ENCODE measurements around the gene SREBF1. TPM values are rescaled to one million over a fixed set of nuclear protein-coding genes. Genes with fewer than 3 reads are reported as not detected.
A peak's percentile ranks its signal among the peaks of the same experiment; 100 is the strongest.

SREBF1 gene
- total RNA-seq, 1 donor from 2014 or later = 81.2 TPM

GRCh38 chr17:17813055-17813724 lies 23.6 kb downstream of the SREBF1 start:
- Mint-ChIP-seq H3K4me1 (ENCODE audit: unreplicated experiment) (peaks cover 24% of the 10 kb centered on the region), H3K9me3 (no peaks in the 10 kb centered on the region), H3K27ac (no peak overlapping the region), H3K27me3 (no peaks in the 10 kb centered on the region), H3K36me3 (peaks cover 3% of the 10 kb centered on the region), H3K4me3 (no peak overlapping the region)
- DNase-seq (ENCODE audit: extremely low spot score, unreplicated experiment) = no peak
- TF ChIP-seq CTCF (conservative IDR thresholded peaks at IDR 0.05) = no peak

GRCh38 chr17:17812211-17813054 lies 24.4 kb downstream of the SREBF1 start:
- peak overlapping the region; percentile 83 for H3K27ac Mint-ChIP-seq
- H3K27me3 Mint-ChIP-seq = no peaks in the 10 kb centered on the region
- peaks cover 20% of the 10 kb centered on the region for H3K4me1 Mint-ChIP-seq (ENCODE audit: unreplicated experiment)
- peaks cover 3% of the 10 kb centered on the region for H3K36me3 Mint-ChIP-seq
- DNase-seq (ENCODE audit: extremely low spot score, unreplicated experiment) = peak; percentile 89
- peak; percentile 100 for TF ChIP-seq CTCF (conservative IDR thresholded peaks at IDR 0.05)
- H3K9me3 Mint-ChIP-seq = no peaks in the 10 kb centered on the region
- peak overlapping the region; percentile 49 for H3K4me3 Mint-ChIP-seq

GRCh38 chr17:17811381-17812210 lies 25.2 kb downstream of the SREBF1 start:
- H3K27ac Mint-ChIP-seq = peak overlapping the region; percentile 83
- no peaks in the 10 kb centered on the region for H3K9me3 Mint-ChIP-seq
- TF ChIP-seq CTCF (conservative IDR thresholded peaks at IDR 0.05) = no peak
- H3K4me1 Mint-ChIP-seq (ENCODE audit: unreplicated experiment) = peaks cover 20% of the 10 kb centered on the region
- no peak for DNase-seq (ENCODE audit: extremely low spot score, unreplicated experiment)
- peak overlapping the region; percentile 49 for H3K4me3 Mint-ChIP-seq
- H3K36me3 Mint-ChIP-seq = peaks cover 3% of the 10 kb centered on the region
- no peaks in the 10 kb centered on the region for H3K27me3 Mint-ChIP-seq

- Mint-ChIP-seq H3K36me3 (peaks cover 7% of the 10 kb centered on the region), H3K9me3 (no peaks in the 10 kb centered on the region), H3K27me3 (no peaks in the 10 kb centered on the region), H3K4me3 (peak overlapping the region; percentile 36), H3K4me1 (ENCODE audit: unreplicated experiment) (peaks cover 25% of the 10 kb centered on the region), H3K27ac (peak overlapping the region; percentile 83)
- TF ChIP-seq CTCF (conservative IDR thresholded peaks at IDR 0.05) = no peak
- DNase-seq (ENCODE audit: extremely low spot score, unreplicated experiment) = no peak
Observed at GRCh38 chr17:17810895-17811248, 25.9 kb downstream of the SREBF1 start.

- Mint-ChIP-seq H3K27me3 (no peaks in the 10 kb centered on the region), H3K27ac (peak overlapping the region; percentile 83), H3K36me3 (peaks cover 9% of the 10 kb centered on the region), H3K4me3 (peak overlapping the region; percentile 60), H3K4me1 (ENCODE audit: unreplicated experiment) (peaks cover 27% of the 10 kb centered on the region), H3K9me3 (no peaks in the 10 kb centered on the region)
- peak; percentile 38 for TF ChIP-seq CTCF (conservative IDR thresholded peaks at IDR 0.05)
- DNase-seq (ENCODE audit: extremely low spot score, unreplicated experiment) = peak; percentile 82
Observed at GRCh38 chr17:17810084-17810894, 26.5 kb downstream of the SREBF1 start.
